ENCODE results near the gene CHRDL1.

CHRDL1 gene

GRCh38 chrX:110733166-110733565, 62.5 kb downstream of the CHRDL1 start:
- H3K4me2 ChIP-seq: no peak overlapping the region
- H3K36me3 ChIP-seq: no peaks in the 10 kb centered on the region
- no peaks in the 10 kb centered on the region; a peak in 1 of 22 replicates for H4K20me1 ChIP-seq
- no peak overlapping the region for H3K27ac ChIP-seq
- no peak for TF ChIP-seq Cebpa-rat (IDR thresholded peaks at IDR 0.05)
- no peak overlapping the region for H3K4me3 ChIP-seq
- H3K9ac ChIP-seq: no peak overlapping the region
- H3K4me1 ChIP-seq: no peaks in the 10 kb centered on the region
- H3K9me3 ChIP-seq (replicated peaks in 1 of 11): no peaks in the 10 kb centered on the region
- H3K27me3 ChIP-seq: peaks cover 85 to 100% (median 100%) of the 10 kb centered on the region in 11 experiments

GRCh38 chrX:110732266-110732665, 63.4 kb downstream of the CHRDL1 start:
- H3K9me3 ChIP-seq (replicated peaks in 1 of 11): no peaks in the 10 kb centered on the region

GRCh38 chrX:110723844-110724243, 71.8 kb downstream of the CHRDL1 start:
- TF ChIP-seq Cebpa-rat (IDR thresholded peaks at IDR 0.05): no peak
- Histone ChIP-seq H3K27ac (no peak overlapping the region), H4K20me1 (no peaks in the 10 kb centered on the region; a peak in 1 of 22 replicates), H3K27me3 (peaks cover 73 to 98% (median 93%) of the 10 kb centered on the region in 11 experiments), H3K4me2 (no peak overlapping the region), H3K9me3 (replicated peaks in 1 of 11) (no peaks in the 10 kb centered on the region), H3K9ac (no peak overlapping the region), H3K4me1 (no peaks in the 10 kb centered on the region), H3K36me3 (no peaks in the 10 kb centered on the region), H3K4me3 (no peak overlapping the region)

More at GRCh38 chrX:110732266-110732665, 63.4 kb downstream of the CHRDL1 start:
- no peak for TF ChIP-seq Cebpa-rat (IDR thresholded peaks at IDR 0.05)
- Histone ChIP-seq H3K27me3 (peaks cover 83 to 100% (median 95%) of the 10 kb centered on the region in 11 experiments), H4K20me1 (no peaks in the 10 kb centered on the region; a peak in 1 of 22 replicates), H3K4me1 (no peaks in the 10 kb centered on the region), H3K36me3 (no peaks in the 10 kb centered on the region), H3K9ac (no peak overlapping the region), H3K4me3 (no peak overlapping the region), H3K27ac (no peak overlapping the region), H3K4me2 (no peak overlapping the region)

DNA sequence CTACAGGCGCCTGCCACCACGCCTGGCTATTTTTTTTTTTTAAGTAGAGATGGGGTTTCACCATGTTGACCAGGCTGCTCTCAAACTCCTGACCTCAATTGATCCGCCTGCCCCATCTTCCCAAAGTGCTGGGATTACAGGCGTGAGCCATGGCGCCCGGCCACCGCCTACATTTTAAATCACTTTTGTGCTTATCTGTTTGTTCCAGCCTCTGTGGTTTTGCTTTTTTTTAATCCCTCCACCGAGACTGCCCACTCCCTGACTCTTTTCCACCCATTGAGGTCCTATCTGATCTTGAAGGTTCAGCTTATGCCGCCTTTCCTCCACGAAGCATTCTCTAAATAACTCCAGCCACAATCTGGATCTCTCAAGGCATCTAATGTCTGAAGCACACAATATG, 73.5 kb downstream of the CHRDL1 start:
- H3K4me1 ChIP-seq: no peaks in the 10 kb centered on the region
- H3K4me2 ChIP-seq: no peak overlapping the region
- H3K9ac ChIP-seq: no peak overlapping the region
- H3K4me3 ChIP-seq: no peak overlapping the region
- peaks cover 0 to 6% (median 0%) of the 10 kb centered on the region in 11 experiments; a peak in 1 of 22 replicates for H4K20me1 ChIP-seq
- H3K36me3 ChIP-seq: no peaks in the 10 kb centered on the region
- TF ChIP-seq Cebpa-rat (IDR thresholded peaks at IDR 0.05): no peak
- no peak overlapping the region for H3K27ac ChIP-seq
- peaks cover 77 to 100% (median 98%) of the 10 kb centered on the region in 11 experiments for H3K27me3 ChIP-seq
- H3K9me3 ChIP-seq (replicated peaks in 1 of 11): no peaks in the 10 kb centered on the region

- Histone ChIP-seq H3K4me2 (no peak overlapping the region), H4K20me1 (peaks cover 0 to 6% (median 0%) of the 10 kb centered on the region in 11 experiments; a peak in 2 of 22 replicates)
Observed at GRCh38 chrX:110713666-110714065, 82.0 kb downstream of the CHRDL1 start.

DNA sequence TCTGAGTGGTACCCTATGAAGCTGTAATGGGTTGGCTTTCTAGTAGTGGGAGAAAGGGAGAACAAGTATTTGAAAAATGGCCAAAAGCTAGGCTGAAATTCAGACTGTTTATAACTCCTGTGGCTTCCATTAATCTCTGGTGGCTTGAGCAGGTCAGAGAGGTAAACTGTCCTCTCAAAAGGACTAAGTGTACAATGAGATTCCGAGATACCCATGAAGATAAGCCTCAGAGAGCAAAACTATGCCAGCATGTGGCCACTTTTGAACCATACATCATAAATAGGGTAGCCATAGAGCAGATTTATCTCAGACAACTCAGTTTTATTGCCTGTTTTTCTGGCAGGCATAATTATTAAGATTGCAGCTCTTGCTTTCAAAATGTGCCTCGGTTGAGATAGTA, 89.2 kb downstream of the CHRDL1 start:
- H3K27ac ChIP-seq: no peak overlapping the region
- no peak overlapping the region for H3K4me2 ChIP-seq
- no peak for TF ChIP-seq Cebpa-rat (IDR thresholded peaks at IDR 0.05)
- no peaks in the 10 kb centered on the region for H4K20me1 ChIP-seq
- peaks cover 4 to 27% (median 15%) of the 10 kb centered on the region in 11 experiments; a peak in 17 of 22 replicates for H3K9me3 ChIP-seq (replicated peaks in 1 of 11)
- H3K27me3 ChIP-seq: peaks cover 55 to 90% (median 79%) of the 10 kb centered on the region in 11 experiments
- H3K4me1 ChIP-seq: no peaks in the 10 kb centered on the region
- H3K9ac ChIP-seq: no peak overlapping the region
- no peaks in the 10 kb centered on the region for H3K36me3 ChIP-seq
- H3K4me3 ChIP-seq: no peak overlapping the region

More at GRCh38 chrX:110713666-110714065, 82.0 kb downstream of the CHRDL1 start:
- Histone ChIP-seq H3K27ac (no peak overlapping the region), H3K9me3 (replicated peaks in 1 of 11) (peaks cover 0 to 4% (median 0%) of the 10 kb centered on the region in 11 experiments; a peak in 1 of 22 replicates), H3K9ac (no peak overlapping the region), H3K4me1 (no peaks in the 10 kb centered on the region), H3K36me3 (no peaks in the 10 kb centered on the region), H3K4me3 (no peak overlapping the region), H3K27me3 (peaks cover 73 to 100% (median 96%) of the 10 kb centered on the region in 11 experiments)
- no peak for TF ChIP-seq Cebpa-rat (IDR thresholded peaks at IDR 0.05)

- H3K27me3 ChIP-seq: peaks cover 57 to 90% (median 80%) of the 10 kb centered on the region in 11 experiments
Observed at GRCh38 chrX:110703641-110704040, 92.0 kb downstream of the CHRDL1 start.

GRCh38 chrX:110699109-110699508, 96.5 kb downstream of the CHRDL1 start:
- Histone ChIP-seq H3K4me3 (no peak overlapping the region), H3K36me3 (no peaks in the 10 kb centered on the region), H3K4me1 (peaks cover 0 to 7% (median under 1%) of the 10 kb centered on the region in 10 experiments; a peak in 9 of 20 replicates), H3K9me3 (replicated peaks in 1 of 11) (no peaks in the 10 kb centered on the region; a peak in 1 of 22 replicates), H4K20me1 (no peaks in the 10 kb centered on the region), H3K4me2 (no peak overlapping the region), H3K9ac (no peak overlapping the region), H3K27me3 (peaks cover 68 to 100% (median 98%) of the 10 kb centered on the region in 11 experiments), H3K27ac (no peak overlapping the region)
- no peak for TF ChIP-seq Cebpa-rat (IDR thresholded peaks at IDR 0.05)

More at GRCh38 chrX:110703641-110704040, 92.0 kb downstream of the CHRDL1 start:
- no peak overlapping the region for H3K9ac ChIP-seq
- H3K36me3 ChIP-seq: no peaks in the 10 kb centered on the region
- peaks cover 0 to 6% (median 0%) of the 10 kb centered on the region in 10 experiments; a peak in 7 of 20 replicates for H3K4me1 ChIP-seq
- H3K27ac ChIP-seq: no peak overlapping the region
- H3K9me3 ChIP-seq (replicated peaks in 1 of 11): peaks cover 4 to 23% (median 15%) of the 10 kb centered on the region in 11 experiments; a peak in 17 of 22 replicates
- no peaks in the 10 kb centered on the region for H4K20me1 ChIP-seq
- H3K4me2 ChIP-seq: no peak overlapping the region
- no peak overlapping the region for H3K4me3 ChIP-seq
- TF ChIP-seq Cebpa-rat (IDR thresholded peaks at IDR 0.05): no peak

GRCh38 chrX:110698696-110699095, 96.9 kb downstream of the CHRDL1 start:
- Histone ChIP-seq H3K9ac (no peak overlapping the region), H3K4me1 (peaks cover under 1 to 7% (median 3%) of the 10 kb centered on the region in 10 experiments; a peak in 12 of 20 replicates), H3K4me2 (no peak overlapping the region; a peak in 2 of 22 replicates), H3K27me3 (peaks cover 68 to 100% (median 98%) of the 10 kb centered on the region in 11 experiments), H3K9me3 (replicated peaks in 1 of 11) (no peaks in the 10 kb centered on the region; a peak in 1 of 22 replicates), H4K20me1 (no peaks in the 10 kb centered on the region), H3K4me3 (no peak overlapping the region), H3K36me3 (no peaks in the 10 kb centered on the region), H3K27ac (no peak overlapping the region)
- no peak for TF ChIP-seq Cebpa-rat (IDR thresholded peaks at IDR 0.05)

DNA sequence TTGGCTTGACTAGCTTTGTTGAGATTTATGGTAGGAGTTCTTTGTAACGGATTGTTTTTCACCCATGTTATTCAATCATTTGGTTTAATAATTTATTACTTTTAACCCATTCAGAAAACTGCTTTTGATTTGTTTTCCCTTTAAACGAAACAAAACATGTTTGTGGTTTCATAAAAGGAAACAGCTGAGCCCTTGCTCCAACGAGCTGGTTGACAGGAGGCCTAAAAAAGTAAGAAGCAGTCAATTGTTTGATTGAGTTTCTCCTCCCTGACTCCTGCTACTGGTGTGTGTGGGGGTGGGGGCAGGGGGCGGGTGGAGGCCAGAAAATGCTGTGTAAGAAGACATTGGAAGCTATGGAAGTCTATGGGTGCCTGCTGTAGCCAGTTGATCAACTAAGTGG, 102.8 kb downstream of the CHRDL1 start:
- TF ChIP-seq Cebpa-rat (IDR thresholded peaks at IDR 0.05): no peak
- H3K27ac ChIP-seq: no peak overlapping the region
- no peaks in the 10 kb centered on the region for H3K36me3 ChIP-seq
- no peaks in the 10 kb centered on the region for H4K20me1 ChIP-seq
- H3K4me2 ChIP-seq: peak overlapping the region in 8 of 11 experiments; percentile 26 to 60 (median 35); a peak in 12 of 22 replicates
- H3K4me3 ChIP-seq: no peak overlapping the region
- H3K4me1 ChIP-seq: peaks cover 0 to 21% (median 8%) of the 10 kb centered on the region in 10 experiments; a peak in 11 of 20 replicates
- peaks cover 43 to 71% (median 62%) of the 10 kb centered on the region in 11 experiments for H3K27me3 ChIP-seq
- 0 out of 22 replicates have a peak, but pooled peaks cover 0 to 3% (median 0%) of the 10 kb centered on the region in 11 experiments for H3K9me3 ChIP-seq (replicated peaks in 1 of 11)
- no peak overlapping the region for H3K9ac ChIP-seq

All from BLaER1 treated with 17β-estradiol and CSF1 and Interleukin-3, amounts not matched to agents 10 nM and 100 nM (cell line).